GM10248 (cell line): ENCODE data around the gene PRPSAP1.

ENCODE experiments used
- CTCF ChIA-PET: fragments of 300-600 bp; sonication (Branson Sonifier 250); formaldehyde crosslinking; extraction: SDS; loops from one replicate; lab custom pipeline; 2021; ENCODE audit warnings: antibody characterized with exemption; lab: Yijun Ruan, JAX
- POLR2A ChIA-PET: fragments of 350-650 bp; sonication (Branson Sonifier 250); formaldehyde crosslinking; extraction: SDS; loops from one replicate; lab custom pipeline; 2020; ENCODE audit warnings: antibody characterized with exemption; lab: Yijun Ruan, JAX
- DNase-seq: peaks from one replicate; pipeline ENCODE4 v3.0.0; 2012; ENCODE audit errors: extremely low spot score
- TF ChIP-seq, protein P1 (sequence below): IDR thresholded peaks from 2 replicates; pipeline ENCODE4 v1.5.1; 2012; ENCODE audit warnings: mild to moderate bottlenecking, low read depth; ENCODE audit errors: extremely low read depth, missing control alignments, control extremely low read depth

Gene PRPSAP1

DNA sequence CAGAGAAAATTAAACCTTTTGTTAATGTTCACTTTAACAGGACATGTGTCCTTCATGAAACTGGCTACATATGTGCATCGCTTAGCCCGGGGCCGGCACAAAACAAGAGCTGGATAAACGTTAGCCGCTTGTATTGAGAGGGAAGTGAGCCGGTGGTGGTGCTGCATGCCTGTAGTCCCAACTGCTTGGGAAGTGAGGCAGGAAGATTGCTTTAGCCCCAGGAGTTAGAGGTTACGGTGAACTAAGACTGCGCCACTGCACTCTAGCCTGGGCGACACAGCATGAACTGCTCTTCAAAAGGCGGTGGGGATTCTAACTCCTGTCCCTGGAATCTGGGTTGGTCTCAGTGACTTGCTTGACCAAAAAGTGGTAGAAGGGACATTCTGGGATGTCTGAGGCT is 15.7 kb upstream of the PRPSAP1 start:
- DNase-seq, result no peak
- TF ChIP-seq, protein P1, sequence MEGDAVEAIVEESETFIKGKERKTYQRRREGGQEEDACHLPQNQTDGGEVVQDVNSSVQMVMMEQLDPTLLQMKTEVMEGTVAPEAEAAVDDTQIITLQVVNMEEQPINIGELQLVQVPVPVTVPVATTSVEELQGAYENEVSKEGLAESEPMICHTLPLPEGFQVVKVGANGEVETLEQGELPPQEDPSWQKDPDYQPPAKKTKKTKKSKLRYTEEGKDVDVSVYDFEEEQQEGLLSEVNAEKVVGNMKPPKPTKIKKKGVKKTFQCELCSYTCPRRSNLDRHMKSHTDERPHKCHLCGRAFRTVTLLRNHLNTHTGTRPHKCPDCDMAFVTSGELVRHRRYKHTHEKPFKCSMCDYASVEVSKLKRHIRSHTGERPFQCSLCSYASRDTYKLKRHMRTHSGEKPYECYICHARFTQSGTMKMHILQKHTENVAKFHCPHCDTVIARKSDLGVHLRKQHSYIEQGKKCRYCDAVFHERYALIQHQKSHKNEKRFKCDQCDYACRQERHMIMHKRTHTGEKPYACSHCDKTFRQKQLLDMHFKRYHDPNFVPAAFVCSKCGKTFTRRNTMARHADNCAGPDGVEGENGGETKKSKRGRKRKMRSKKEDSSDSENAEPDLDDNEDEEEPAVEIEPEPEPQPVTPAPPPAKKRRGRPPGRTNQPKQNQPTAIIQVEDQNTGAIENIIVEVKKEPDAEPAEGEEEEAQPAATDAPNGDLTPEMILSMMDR, result no peak
- POLR2A ChIA-PET, result no interaction called here
- CTCF ChIA-PET, result interaction anchor here (0.7 to 3.7 kb wide), 4 partner anchors 12 to 65 kb away, joined by 3 to 18 read pairs (median 4); partner anchors contain the start of gene SPHK1

DNA sequence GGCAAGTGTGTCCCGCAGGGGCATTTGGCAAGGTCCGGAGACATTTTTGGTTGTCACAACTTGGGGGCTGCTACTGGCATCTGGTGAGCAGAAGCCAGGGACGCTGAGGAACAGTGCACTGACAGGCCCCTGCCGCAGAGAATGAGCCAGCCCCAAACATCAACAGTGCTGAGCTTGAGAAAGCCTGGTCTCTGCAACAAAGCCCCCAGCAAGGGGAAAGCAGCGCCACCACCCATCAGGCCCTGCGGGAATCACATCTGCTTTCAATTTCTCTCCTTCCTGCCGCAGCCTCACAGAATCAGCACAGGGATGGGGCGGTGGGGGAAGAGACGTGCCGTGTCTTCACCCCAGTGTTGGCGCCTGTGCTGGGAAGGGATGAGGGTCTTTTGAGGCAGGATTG is 14.8 kb upstream of the PRPSAP1 start:
- TF ChIP-seq, protein P1, result no peak
- ChIA-PET CTCF (interaction anchor here (3.7 kb wide), 1 partner anchor 17 kb away, joined by 18 read pairs; the partner anchor contains the start of gene SPHK1), POLR2A (no interaction called here)
- peak; percentile 51 for DNase-seq

DNA sequence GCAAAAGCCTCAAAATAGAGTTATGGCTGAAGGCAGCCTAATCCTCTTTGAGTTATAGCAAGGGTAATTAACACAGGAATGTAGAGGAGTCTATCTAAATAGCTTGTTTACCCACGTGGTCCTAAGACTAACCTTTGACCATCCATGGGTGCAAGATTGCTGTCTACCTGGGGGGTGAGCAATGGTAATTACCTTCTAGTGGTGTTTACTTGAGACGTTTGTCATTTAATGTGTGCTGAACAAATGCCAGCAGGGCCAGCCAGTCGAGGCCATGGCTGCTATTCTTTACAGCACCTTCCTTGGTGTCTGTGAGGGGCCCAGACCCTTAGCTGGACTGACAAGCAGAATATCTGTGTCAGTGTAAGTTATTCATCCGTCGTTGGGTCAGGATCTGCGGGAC is 13.9 kb upstream of the PRPSAP1 start:
- no peak for DNase-seq
- POLR2A ChIA-PET, result no interaction called here
- CTCF ChIA-PET, result interaction anchor here (4.0 kb wide), 1 partner anchor 30 kb away, joined by 24 read pairs; no protein-coding TSS in a partner anchor
- TF ChIP-seq, protein P1, result no peak

DNA sequence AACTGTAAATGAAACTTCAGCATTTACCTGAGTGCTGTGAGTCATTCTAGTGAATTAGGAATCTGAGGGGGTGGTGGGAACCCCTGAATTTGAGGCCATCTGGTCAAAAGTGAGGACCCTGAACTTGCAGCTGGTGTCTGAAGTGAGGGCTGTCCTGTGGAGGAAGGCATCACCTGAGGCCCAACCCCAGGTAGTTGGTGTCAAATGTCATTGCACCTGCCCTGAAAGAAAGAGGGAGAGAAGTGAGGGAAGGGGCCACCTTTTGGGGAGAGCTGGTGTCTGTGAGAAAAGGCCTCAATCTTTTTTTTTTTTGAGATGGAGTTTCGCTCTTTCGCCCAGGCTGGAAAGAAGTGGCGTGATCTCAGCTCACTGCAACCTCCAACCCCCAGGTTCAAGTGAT is 12.5 kb upstream of the PRPSAP1 start:
- ChIA-PET POLR2A (no interaction called here), CTCF (interaction anchor here (1.0 to 4.0 kb wide), 10 partner anchors 11 to 232 kb away, joined by 3 to 24 read pairs (median 6); partner anchors contain the start of genes PRPSAP1 and SPHK1)
- TF ChIP-seq, protein P1, result no peak
- DNase-seq, result no peak

DNA sequence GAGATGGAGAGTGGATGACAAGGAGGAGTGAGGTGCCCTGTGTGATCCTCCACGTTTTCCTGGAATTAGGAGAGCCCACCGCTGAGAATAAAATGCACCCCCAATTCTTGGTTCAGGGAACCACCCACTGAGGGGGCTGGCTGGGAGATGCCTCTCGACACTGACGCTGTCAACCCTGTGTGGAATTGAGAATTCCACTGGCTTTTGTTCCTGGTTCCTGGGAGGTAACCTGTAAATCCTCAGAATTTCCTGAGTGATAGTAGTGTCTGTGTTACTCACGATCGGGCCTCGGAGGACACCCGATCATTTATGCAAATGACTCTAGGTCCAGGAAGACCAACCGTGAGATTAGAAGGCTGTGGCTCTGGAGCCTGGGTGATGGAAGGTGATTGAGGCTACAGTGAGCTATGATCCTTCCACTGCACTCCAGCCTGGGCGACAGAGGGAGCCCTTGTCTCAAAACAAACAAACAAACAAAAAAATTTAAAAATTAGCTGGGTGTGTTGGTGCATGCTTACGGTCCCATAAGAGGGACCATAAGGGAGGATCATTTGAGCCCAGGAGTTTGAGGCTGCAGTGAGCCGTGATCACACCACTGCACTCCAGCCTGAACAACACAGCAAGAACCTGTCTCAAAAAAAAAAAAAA is 11.7 kb upstream of the PRPSAP1 start:
- DNase-seq, result no peak
- POLR2A ChIA-PET, result no interaction called here
- TF ChIP-seq, protein P1, result peak; percentile 53
- CTCF ChIA-PET, result interaction anchor here (0.8 to 4.0 kb wide), 13 partner anchors 11 to 351 kb away, joined by 3 to 24 read pairs (median 5); partner anchors contain the start of genes PRPSAP1 and SPHK1

DNA sequence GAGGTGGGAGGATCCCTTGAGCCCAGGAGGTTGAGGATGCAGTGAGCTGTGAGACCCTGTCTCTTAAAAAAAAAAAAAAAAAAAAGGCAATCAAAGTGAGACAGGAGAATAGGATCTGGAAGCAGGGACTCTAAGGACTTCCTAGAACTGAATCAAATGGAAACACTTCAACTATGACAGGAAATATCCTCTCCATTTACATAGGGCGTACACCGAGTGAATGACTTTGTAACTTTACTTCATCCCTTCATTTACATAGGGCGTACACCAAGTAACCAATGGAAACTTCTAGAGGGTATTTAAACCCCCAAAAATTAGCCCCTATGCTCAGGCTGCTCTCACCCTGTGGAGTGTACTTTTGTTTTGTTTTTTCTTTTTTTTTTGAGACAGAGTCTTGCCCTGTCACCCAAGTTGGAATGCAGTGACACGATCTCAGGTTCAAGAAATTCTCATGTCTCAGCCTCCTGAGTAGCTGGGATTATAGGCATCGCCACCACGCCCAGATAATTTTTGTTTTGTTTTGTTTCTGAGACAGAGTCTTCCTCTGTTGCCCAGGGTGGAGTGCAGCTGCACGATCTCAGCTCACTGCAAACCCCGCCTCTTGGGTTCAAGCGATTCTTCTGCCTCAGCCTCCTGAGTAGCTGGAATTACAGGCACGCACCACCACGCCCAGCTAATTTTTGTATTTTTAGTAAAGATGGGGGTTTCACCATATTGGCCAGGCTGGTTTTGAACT is 9.6 kb upstream of the PRPSAP1 start:
- TF ChIP-seq, protein P1, result no peak
- ChIA-PET POLR2A (no interaction called here), CTCF (interaction anchor here (0.9 to 3.5 kb wide), 6 partner anchors 9 to 349 kb away, joined by 3 to 21 read pairs (median 6); partner anchors contain the start of genes PRPSAP1 and SPHK1)
- DNase-seq, result no peak
